ENCODE measurements around the gene IFITM2. TPM values are rescaled to one million over a fixed set of nuclear protein-coding genes. Genes with fewer than 3 reads are reported as not detected.

IFITM2 gene
- total and polyA plus RNA-seq, 2 experiments from 2014 or later: 91.2 to 857 TPM

- H3K27ac ChIP-seq (ENCODE audit: low read depth): no peak overlapping the region
- Mint-ChIP-seq H3K9me3 (peaks cover 7% of the 10 kb centered on the region; the same call in 2 of the 3 replicates), H3K4me1 (peaks cover 55% of the 10 kb centered on the region), H3K36me3 (ENCODE audit: low read depth) (peaks cover 10% of the 10 kb centered on the region; the same call in 2 of the 3 replicates), H3K27ac (no peak overlapping the region), H3K27me3 (ENCODE audit: insufficient read depth, low read depth, poor library complexity) (peaks cover 36% of the 10 kb centered on the region), H3K4me3 (no peak overlapping the region)
- no peaks in the 10 kb centered on the region for H3K27me3 ChIP-seq (ENCODE audit: insufficient read depth)
- H3K79me2 ChIP-seq (replicated peaks; ENCODE audit: insufficient read depth): no peaks in the 10 kb centered on the region
- no peaks in the 10 kb centered on the region for H3K36me3 ChIP-seq (ENCODE audit: insufficient read depth)
- DNase-seq (ENCODE audit: low spot score) (no peak), ATAC-seq (no peak)
- H3K4me1 ChIP-seq (ENCODE audit: insufficient read depth): peaks cover 61% of the 10 kb centered on the region
- H3K9me2 ChIP-seq (ENCODE audit: insufficient read depth): no peaks in the 10 kb centered on the region
- H3K4me3 ChIP-seq: no peak overlapping the region
- TF ChIP-seq EZH2phosphoT487 (IDR thresholded peaks at IDR 0.05; ENCODE audit: unreplicated experiment) (no peak), ZNF462 (CRISPR knock-in tag; IDR thresholded peaks at IDR 0.05) (no peak), POLR2AphosphoS5 (IDR thresholded peaks at IDR 0.05; ENCODE audit: low read depth) (no peak), STAT1 (IDR thresholded peaks at IDR 0.05; ENCODE audit: unreplicated experiment) (no peak), ZNF331 (CRISPR knock-in tag; IDR thresholded peaks at IDR 0.05; ENCODE audit: low read depth) (no peak), ZNF114 (CRISPR knock-in tag; IDR thresholded peaks at IDR 0.05) (no peak), REST (IDR thresholded peaks at IDR 0.05; ENCODE audit: unreplicated experiment) (no peak), ETS1 (IDR thresholded peaks at IDR 0.05) (no peak), EZH2 (IDR thresholded peaks at IDR 0.05; ENCODE audit: low read depth, unreplicated experiment) (no peak), NANOG (IDR thresholded peaks at IDR 0.05; ENCODE audit: borderline replicate concordance) (no peak), JUNB (IDR thresholded peaks at IDR 0.05; ENCODE audit: unreplicated experiment) (no peak), CTCF (conservative IDR thresholded peaks at IDR 0.05; ENCODE audit: low read depth in 2 of 2) (no peak), CREB1 (CRISPR knock-in tag; IDR thresholded peaks at IDR 0.05; ENCODE audit: low read depth) (no peak)
- H2AFZ ChIP-seq: no peak overlapping the region
- H4K20me1 ChIP-seq (replicated peaks; ENCODE audit: insufficient read depth): no peaks in the 10 kb centered on the region
- peaks cover 26% of the 10 kb centered on the region for H3F3A ChIP-seq (replicated peaks; ENCODE audit: low read depth)
- 0 out of 2 replicates have a peak overlapping the region, but pooled peaks have one; percentile 37 for H3K4me2 ChIP-seq
Observed at GRCh38 chr11:303363-303762, 4.3 kb upstream of the IFITM2 start.
